HUES64 (cell line): Measurements from ENCODE around the gene ASTL.

Experiments
- H3K27ac ChIP-seq: 2 replicates; pipeline ENCODE4 v1.7.0; 2013; ENCODE audit warnings: low read depth, low read length, inconsistent platforms
- H3K27me3 ChIP-seq: 2 replicates; pipeline ENCODE4 v1.6.1; 2013; ENCODE audit warnings: mild to moderate bottlenecking, low read length; ENCODE audit not compliant: insufficient read depth
- H3K36me3 ChIP-seq: 2 replicates; pipeline ENCODE4 v1.6.1; 2013; ENCODE audit warnings: mild to moderate bottlenecking, low read length; ENCODE audit not compliant: insufficient read depth
- H3K4me1 ChIP-seq: 2 replicates; pipeline ENCODE4 v1.6.1; 2013; ENCODE audit warnings: mild to moderate bottlenecking, low read length, moderate library complexity; ENCODE audit not compliant: insufficient read depth
- H3K4me3 ChIP-seq: 2 replicates; pipeline ENCODE4 v1.5.1; 2013; ENCODE audit warnings: mild to moderate bottlenecking, low read length, moderate library complexity
- H3K9ac ChIP-seq: 2 replicates; pipeline ENCODE4 v1.6.1; 2013; ENCODE audit warnings: mild to moderate bottlenecking, low read depth, low read length
- H3K9me3 ChIP-seq: 2 replicates; pipeline ENCODE4 v1.6.1; 2013; ENCODE audit warnings: low read depth, low read length; ENCODE audit not compliant: insufficient read depth
- WGBS: fragments of 150-250, 120-280 bp; methylation state at CpG from one replicate; pipeline ENCODE4 v1.1.7; 2013; ENCODE audit warnings: missing lambda C conversion rate; 5-methylcytosine and 5-hydroxymethylcytosine counted together

ASTL gene

GRCh38 chr2:96150791-96151594 lies 12.7 kb upstream of the ASTL start:
- Histone ChIP-seq H3K27ac (no peak overlapping the region), H3K9ac (no peak overlapping the region), H3K4me3 (no peak overlapping the region), H3K27me3 (peaks cover 10% of the 10 kb centered on the region), H3K36me3 (no peaks in the 10 kb centered on the region), H3K9me3 (no peaks in the 10 kb centered on the region), H3K4me1 (peaks cover 23% of the 10 kb centered on the region)
- WGBS, result 92% methylated on average over 14 of the region's 14 CpGs

- H3K4me1 ChIP-seq, result peaks cover 26% of the 10 kb centered on the region
Measured at GRCh38 chr2:96150007-96150640, 11.8 kb upstream of the ASTL start.

GRCh38 chr2:96148410-96149217 lies 10.3 kb upstream of the ASTL start:
- H3K9ac ChIP-seq, result no peak overlapping the region
- H3K4me3 ChIP-seq, result peak overlapping the region; percentile 23; the same call in 1 of the 2 replicates
- peaks cover 31% of the 10 kb centered on the region for H3K4me1 ChIP-seq
- H3K27ac ChIP-seq, result no peak overlapping the region
- H3K36me3 ChIP-seq, result no peaks in the 10 kb centered on the region
- no peaks in the 10 kb centered on the region for H3K9me3 ChIP-seq
- H3K27me3 ChIP-seq, result peaks cover 31% of the 10 kb centered on the region
- 47% methylated on average over 29 of the region's 29 CpGs for WGBS

More at GRCh38 chr2:96150007-96150640, 11.8 kb upstream of the ASTL start:
- no peak overlapping the region for H3K27ac ChIP-seq
- no peaks in the 10 kb centered on the region for H3K36me3 ChIP-seq
- no peak overlapping the region for H3K9ac ChIP-seq
- H3K4me3 ChIP-seq, result no peak overlapping the region
- peaks cover 19% of the 10 kb centered on the region for H3K27me3 ChIP-seq
- H3K9me3 ChIP-seq, result no peaks in the 10 kb centered on the region
- 91% methylated on average over 6 of the region's 6 CpGs for WGBS

GRCh38 chr2:96147593-96148201 lies 9.4 kb upstream of the ASTL start:
- Histone ChIP-seq H3K4me1 (peaks cover 31% of the 10 kb centered on the region), H3K27me3 (peaks cover 31% of the 10 kb centered on the region), H3K9ac (no peak overlapping the region), H3K27ac (no peak overlapping the region), H3K4me3 (no peak overlapping the region), H3K9me3 (no peaks in the 10 kb centered on the region), H3K36me3 (no peaks in the 10 kb centered on the region)
- 76% methylated on average over 6 of the region's 9 CpGs for WGBS

GRCh38 chr2:96146881-96147592 lies 8.7 kb upstream of the ASTL start:
- no peaks in the 10 kb centered on the region for H3K36me3 ChIP-seq
- no peak overlapping the region for H3K4me3 ChIP-seq
- no peak overlapping the region for H3K9ac ChIP-seq
- H3K9me3 ChIP-seq, result no peaks in the 10 kb centered on the region
- peaks cover 31% of the 10 kb centered on the region for H3K27me3 ChIP-seq
- H3K4me1 ChIP-seq, result peaks cover 29% of the 10 kb centered on the region
- WGBS, result 91% methylated on average over 9 of the region's 9 CpGs
- no peak overlapping the region for H3K27ac ChIP-seq

GRCh38 chr2:96146153-96146880 lies 8.0 kb upstream of the ASTL start:
- no peak overlapping the region for H3K9ac ChIP-seq
- no peak overlapping the region for H3K27ac ChIP-seq
- no peaks in the 10 kb centered on the region for H3K36me3 ChIP-seq
- 83% methylated on average over 20 of the region's 20 CpGs for WGBS
- peaks cover 28% of the 10 kb centered on the region for H3K4me1 ChIP-seq
- H3K9me3 ChIP-seq, result no peaks in the 10 kb centered on the region
- H3K27me3 ChIP-seq, result peaks cover 31% of the 10 kb centered on the region
- no peak overlapping the region for H3K4me3 ChIP-seq

GRCh38 chr2:96145848-96146152 lies 7.5 kb upstream of the ASTL start:
- WGBS, result 62% methylated on average over 3 of the region's 3 CpGs
- no peaks in the 10 kb centered on the region for H3K9me3 ChIP-seq
- no peak overlapping the region for H3K27ac ChIP-seq
- H3K36me3 ChIP-seq, result no peaks in the 10 kb centered on the region
- H3K4me3 ChIP-seq, result peak overlapping the region; percentile 57
- peaks cover 28% of the 10 kb centered on the region for H3K4me1 ChIP-seq
- H3K9ac ChIP-seq, result no peak overlapping the region
- peaks cover 31% of the 10 kb centered on the region for H3K27me3 ChIP-seq

GRCh38 chr2:96145036-96145847 lies 6.9 kb upstream of the ASTL start, which contains the start of gene DUSP2:
Gene DUSP2, minus strand, starts transcription at chr2:96145440. Its CDS starts 86 bp downstream, at chr2:96145354.
- Histone ChIP-seq H3K36me3 (no peaks in the 10 kb centered on the region), H3K27ac (no peak within 1 kb of the TSS), H3K4me3 (peak within 1 kb of the TSS; percentile 57), H3K4me1 (peaks cover 28% of the 10 kb centered on the region), H3K9me3 (no peaks in the 10 kb centered on the region), H3K27me3 (peaks cover 31% of the 10 kb centered on the region), H3K9ac (peak within 1 kb of the TSS; percentile 79)
- 6% methylated on average over 94 of the region's 94 CpGs for WGBS

- peak overlapping the region; percentile 79 for H3K9ac ChIP-seq
- H3K27ac ChIP-seq, result no peak overlapping the region
- 12% methylated on average over 31 of the region's 35 CpGs for WGBS
- no peaks in the 10 kb centered on the region for H3K36me3 ChIP-seq
- peak overlapping the region; percentile 57 for H3K4me3 ChIP-seq
- H3K27me3 ChIP-seq, result peaks cover 31% of the 10 kb centered on the region
- no peaks in the 10 kb centered on the region for H3K9me3 ChIP-seq
- peaks cover 28% of the 10 kb centered on the region for H3K4me1 ChIP-seq
Measured at GRCh38 chr2:96144481-96145035, 6.3 kb upstream of the ASTL start.
